H1 (cell line): ENCODE results near the gene JPH3. TPM values are rescaled to one million over a fixed set of nuclear protein-coding genes. Genes with fewer than 3 reads are reported as not detected.
A peak's percentile ranks its signal among the peaks of the same experiment; 100 is the strongest.

Source experiments
- CTCF ChIA-PET: fragments of 300-600 bp; sonication (Branson Sonifier 250); formaldehyde crosslinking; loops from one replicate; lab custom pipeline; 2021; ENCODE audit not compliant: partially characterized antibody; lab: Charles Lee
- POLR2A ChIA-PET: fragments of 300-600 bp; sonication (Branson Sonifier 250); formaldehyde crosslinking; loops from one replicate; lab custom pipeline; 2021; ENCODE audit warnings: inconsistent platforms; ENCODE audit not compliant: partially characterized antibody; lab: Charles Lee
- DNase-seq, 2 experiments: peaks; one replicate each; pipeline versions ENCODE4 v3.0.0 to v3.0.0-alpha.2; 2010 to 2022; ENCODE audit warnings: low spot score in 2 of 2, low read depth in 1 of 2, mixed read lengths in 1 of 2
- FAIRE-seq: peaks from 2 replicates; lab custom pipeline; 2011; peaks lifted over from hg19 to GRCh38; lab: Jason Lieb, UNC
- H2AFZ ChIP-seq: 2 replicates; pipeline ENCODE4 v1.8.1; 2012; ENCODE audit warnings: low read length, inconsistent platforms
- H2AK5ac ChIP-seq: 2 replicates; pipeline ENCODE4 v1.6.1; 2013; ENCODE audit warnings: low read depth, low read length
- H2BK120ac ChIP-seq: replicated peaks from 2 replicates; pipeline ENCODE3; 2013; ENCODE audit warnings: low read depth, low read length, inconsistent platforms
- H2BK12ac ChIP-seq: 2 replicates; pipeline ENCODE4 v1.6.1; 2013; ENCODE audit warnings: low read depth, low read length
- H2BK15ac ChIP-seq: 2 replicates; pipeline ENCODE4 v1.6.1; 2013; ENCODE audit warnings: low read length
- H2BK20ac ChIP-seq: 2 replicates; pipeline ENCODE4 v1.6.1; 2013; ENCODE audit warnings: low read length
- H2BK5ac ChIP-seq: 2 replicates; pipeline ENCODE4 v1.6.1; 2013; ENCODE audit warnings: low read depth, low read length
- H3K14ac ChIP-seq: 2 replicates; pipeline ENCODE4 v1.6.1; 2013; ENCODE audit warnings: inconsistent platforms; ENCODE audit not compliant: insufficient read length
- H3K18ac ChIP-seq: 2 replicates; pipeline ENCODE4 v1.6.1; 2013; ENCODE audit warnings: low read length; ENCODE audit errors: extremely low read depth
- H3K23ac ChIP-seq: 2 replicates; pipeline ENCODE4 v1.6.1; 2013; ENCODE audit warnings: inconsistent platforms; ENCODE audit not compliant: insufficient read length
- H3K23me2 ChIP-seq: 2 replicates; pipeline ENCODE4 v1.6.1; 2013; ENCODE audit warnings: low read depth, low read length
- H3K27ac ChIP-seq: 2 replicates; pipeline ENCODE4 v1.6.1; 2011; ENCODE audit warnings: low read depth, low read length, inconsistent platforms
- H3K27me3 ChIP-seq, 4 experiments: replicated peaks in 1 of 4; 1 replicate in 1 of 4; 2 replicates in 3 of 4; pipeline versions ENCODE4 v1.6.1 to v1.8.1; 2011 to 2013; ENCODE audit warnings: low read length in 3 of 4, mild to moderate bottlenecking in 3 of 4, inconsistent platforms in 2 of 4, mixed read lengths in 2 of 4, moderate library complexity in 1 of 4; ENCODE audit not compliant: control insufficient read depth in 3 of 4, insufficient read depth in 3 of 4; ENCODE audit errors: extremely low read depth in 1 of 4
- H3K36me3 ChIP-seq, 4 experiments: 2 replicates each; pipeline versions ENCODE4 v1.6.1 to v1.8.1; 2011 to 2013; ENCODE audit warnings: mild to moderate bottlenecking in 4 of 4, low read length in 3 of 4, moderate library complexity in 2 of 4, control low read depth in 1 of 4, inconsistent platforms in 1 of 4; ENCODE audit not compliant: insufficient read depth in 4 of 4, control insufficient read depth in 2 of 4
- H3K4ac ChIP-seq: replicated peaks from 2 replicates; pipeline ENCODE3; 2013; ENCODE audit warnings: low read length, low read depth, mixed read lengths, inconsistent platforms; ENCODE audit not compliant: insufficient read length
- H3K4me1 ChIP-seq, 4 experiments: replicated peaks in 1 of 4; 1 replicate in 1 of 4; 2 replicates in 3 of 4; pipeline versions ENCODE4 v1.6.1 to v1.8.1; 2011 to 2013; ENCODE audit warnings: low read length in 3 of 4, inconsistent platforms in 2 of 4, mixed read lengths in 1 of 4; ENCODE audit not compliant: insufficient read depth in 4 of 4, control insufficient read depth in 3 of 4
- H3K4me2 ChIP-seq, 2 experiments: 2 replicates each; pipeline versions ENCODE4 v1.6.1 to v1.8.1; 2011 to 2013; ENCODE audit warnings: low read depth in 2 of 2, low read length in 2 of 2, control low read depth in 1 of 2, inconsistent platforms in 1 of 2, mild to moderate bottlenecking in 1 of 2; ENCODE audit not compliant: insufficient read depth in 1 of 2
- H3K4me3 ChIP-seq, 4 experiments: fragments of 200-600, 300-600 bp in 1 of 4; sonication (generic), shearing (Covaris generic), sonication (Bioruptor Twin) in 1 of 4; 2 replicates each; pipeline versions ENCODE4 v1.5.1 to v1.8.1; 2011 to 2016; ENCODE audit warnings: low read length in 4 of 4, low read depth in 3 of 4, control low read depth in 2 of 4, inconsistent platforms in 2 of 4, mild to moderate bottlenecking in 2 of 4, mixed read lengths in 1 of 4, moderate library complexity in 1 of 4; ENCODE audit not compliant: insufficient read depth in 2 of 4; ENCODE audit errors: extremely low read depth in 1 of 4
- H3K56ac ChIP-seq: replicated peaks from 2 replicates; pipeline ENCODE3; 2013; ENCODE audit warnings: low read depth, mild to moderate bottlenecking, mixed read lengths, low read length, inconsistent platforms; ENCODE audit not compliant: insufficient read length
- H3K79me1 ChIP-seq: 2 replicates; pipeline ENCODE4 v1.6.1; 2013; ENCODE audit warnings: low read depth, low read length, control low read depth
- H3K79me2 ChIP-seq, 2 experiments: 2 replicates each; pipeline versions ENCODE4 v1.6.1 to v1.8.1; 2012 to 2013; ENCODE audit warnings: low read length in 2 of 2, mild to moderate bottlenecking in 2 of 2, inconsistent platforms in 1 of 2; ENCODE audit not compliant: insufficient read depth in 2 of 2, control insufficient read depth in 1 of 2
- H3K9ac ChIP-seq, 4 experiments: replicated peaks in 1 of 4; 1 replicate in 1 of 4; 2 replicates in 3 of 4; pipeline versions ENCODE4 v1.6.1 to v1.8.1; 2011 to 2013; ENCODE audit warnings: low read depth in 3 of 4, low read length in 3 of 4, control low read depth in 2 of 4, mild to moderate bottlenecking in 2 of 4, moderate library complexity in 2 of 4, inconsistent platforms in 1 of 4; ENCODE audit errors: extremely low read depth in 1 of 4
- H3K9me3 ChIP-seq, 2 experiments: 2 replicates each; pipeline versions ENCODE4 v1.6.1 to v1.8.1; 2012 to 2013; ENCODE audit warnings: mild to moderate bottlenecking in 2 of 2, moderate library complexity in 2 of 2, control low read depth in 1 of 2, inconsistent platforms in 1 of 2, low read depth in 1 of 2, low read length in 1 of 2, mixed read lengths in 1 of 2; ENCODE audit not compliant: insufficient read depth in 2 of 2
- H4K20me1 ChIP-seq, 2 experiments: replicated peaks in 1 of 2; 2 replicates each; pipeline versions ENCODE3 to v1.8.1; 2011 to 2013; ENCODE audit warnings: inconsistent platforms in 2 of 2, low read length in 2 of 2, mild to moderate bottlenecking in 1 of 2; ENCODE audit not compliant: insufficient read depth in 2 of 2, control insufficient read depth in 1 of 2
- H4K5ac ChIP-seq: 2 replicates; pipeline ENCODE4 v1.6.1; 2013; ENCODE audit warnings: low read length, low read depth, mixed read lengths, inconsistent platforms; ENCODE audit not compliant: insufficient read length
- H4K8ac ChIP-seq: 2 replicates; pipeline ENCODE4 v1.8.0; 2013; ENCODE audit warnings: mild to moderate bottlenecking, moderate library complexity, low read length, inconsistent platforms; ENCODE audit not compliant: insufficient read depth; ENCODE audit errors: extremely low read depth
- H4K91ac ChIP-seq: replicated peaks from 2 replicates; pipeline ENCODE3; 2013; ENCODE audit warnings: low read length, mixed read lengths, inconsistent platforms; ENCODE audit not compliant: insufficient read length
- WGBS, 2 experiments: shearing (Covaris generic) in 1 of 2; methylation state at CpG; one replicate each; pipeline versions ENCODE4 v1.1.6 to v1.1.7; 2013 to 2015; ENCODE audit warnings: low lambda C conversion rate in 2 of 2, mixed read lengths in 2 of 2, inconsistent platforms in 1 of 2, low coverage in 1 of 2, missing lambda C conversion rate in 1 of 2; ENCODE audit not compliant: insufficient replicate concordance in 2 of 2, insufficient coverage in 1 of 2, insufficient read length in 1 of 2; ENCODE audit errors: extremely low coverage in 1 of 2, missing lambda C conversion rate in 1 of 2; 5-methylcytosine and 5-hydroxymethylcytosine counted together
- polyA plus RNA-seq, 7 experiments: library from polyadenylated mRNA; depleted of rRNA in 3 of 7; stranded (reverse) in 5 of 7; unstranded in 2 of 7; fragments of >200 nt in 5 of 7; fragments of 200-250 nt in 2 of 7; gene quantifications; 1 replicate in 5 of 7; 2 replicates in 1 of 7; 4 replicates in 1 of 7; pipeline versions ENCODE4 v1.2.1 to v1.2.3, GENCODE V29; 2011 to 2013; ENCODE audit warnings: missing spikeins in 2 of 7, mixed read lengths in 2 of 7
- total RNA-seq: library from RNA; stranded (reverse); fragmentation: NEBNext Ultra II Directional; extraction: Animal tissue kit (Norgen Biotek cat#: 25700); gene quantifications from 2 replicates; pipeline ENCODE4 v1.2.1, GENCODE V29; 2021

JPH3 gene
- total and polyA plus RNA-seq, 2 of the 8 experiments (the other 6 are each of a cell fraction or from before 2014, with no cell fraction given), result 10.3 to 28.3 TPM

DNA sequence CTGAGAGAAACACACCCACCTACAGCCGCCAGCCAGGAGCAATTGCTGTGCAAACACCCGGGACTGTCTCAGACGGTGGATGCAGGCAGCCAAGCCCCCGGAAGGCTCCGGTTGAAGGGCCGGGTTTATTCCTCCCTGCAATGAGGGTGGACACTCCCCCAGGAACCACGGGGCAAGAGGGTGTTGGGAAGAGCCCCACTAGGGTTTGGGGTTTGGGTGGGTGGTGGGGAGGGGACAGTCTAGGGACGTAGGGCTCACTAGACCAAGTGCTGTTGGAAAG is 19.2 kb downstream of the JPH3 start:
- H3K14ac ChIP-seq, result no peak overlapping the region

More for the DNA sequence above, 19.2 kb downstream of the JPH3 start:
- H2BK20ac ChIP-seq, result no peak overlapping the region
- no peak overlapping the region for H4K91ac ChIP-seq
- H3K27ac ChIP-seq, result no peak overlapping the region
- POLR2A ChIA-PET, result no interaction called here
- H4K20me1 ChIP-seq, result peaks cover 4 to 12% of the 10 kb centered on the region in 2 experiments
- WGBS, 2 experiments, result 77% methylated on average over 8 of the region's 8 CpGs; no CpG with 5 or more reads in 1 of the 2 experiments
- H2BK5ac ChIP-seq, result no peak overlapping the region
- no peak overlapping the region for H3K9ac ChIP-seq
- H3K56ac ChIP-seq, result no peak overlapping the region
- H3K27me3 ChIP-seq, result no peaks in the 10 kb centered on the region
- no peak overlapping the region for H2BK120ac ChIP-seq
- no peak overlapping the region for H3K4me2 ChIP-seq
- H3K36me3 ChIP-seq, result no peaks in the 10 kb centered on the region
- no peak overlapping the region for H2AFZ ChIP-seq
- H3K18ac ChIP-seq, result no peak overlapping the region
- H3K79me2 ChIP-seq, result no peaks in the 10 kb centered on the region; a peak in 1 of 4 replicates
- no peaks in the 10 kb centered on the region for H3K9me3 ChIP-seq
- H3K23me2 ChIP-seq, result no peaks in the 10 kb centered on the region
- H2AK5ac ChIP-seq, result no peak overlapping the region
- FAIRE-seq, result no peak
- no peak overlapping the region for H3K4me3 ChIP-seq
- no peak overlapping the region for H3K23ac ChIP-seq
- H3K4me1 ChIP-seq, result peaks cover 0 to 20% (median 3%) of the 10 kb centered on the region in 4 experiments; a peak in 6 of 7 replicates
- H2BK12ac ChIP-seq, result no peak overlapping the region
- CTCF ChIA-PET, result interaction anchor here (1.2 to 1.6 kb wide), 5 partner anchors 13 to 71 kb away, joined by 3 to 7 read pairs (median 5); no protein-coding TSS in a partner anchor
- H4K5ac ChIP-seq, result no peak overlapping the region
- H3K79me1 ChIP-seq, result peaks cover 2% of the 10 kb centered on the region
- H2BK15ac ChIP-seq, result no peak overlapping the region
- peak overlapping the region; percentile 38 for H3K4ac ChIP-seq
- no peak for DNase-seq
- no peak overlapping the region; the same call in 1 of the 2 replicates for H4K8ac ChIP-seq
